Esophagus muscularis mucosa (tissue), 3 donors: ENCODE measurements around the gene TFAP2C.

ENCODE experiments used
- POLR2A ChIP-seq: fragments of 450-650 bp; IDR thresholded peaks from one replicate; pipeline ENCODE4 v1.6.1; 2017; ENCODE audit warnings: antibody characterized with exemption, moderate library complexity, mild to moderate bottlenecking, low read depth
- TF ChIP-seq, protein P1 (sequence below), 3 experiments: fragments of 200-600 bp in 2 of 3; fragments of 450-650 bp in 1 of 3; sonication (generic) in 2 of 3; IDR thresholded peaks; one replicate each; pipeline ENCODE4 v1.5.1; 2017 to 2019; ENCODE audit warnings: antibody characterized with exemption in 3 of 3, mild to moderate bottlenecking in 2 of 3, moderate library complexity in 1 of 3

GRCh38 chr20:56590888-56591287 lies 38.2 kb upstream of the TFAP2C start:
- TF ChIP-seq, protein P1, sequence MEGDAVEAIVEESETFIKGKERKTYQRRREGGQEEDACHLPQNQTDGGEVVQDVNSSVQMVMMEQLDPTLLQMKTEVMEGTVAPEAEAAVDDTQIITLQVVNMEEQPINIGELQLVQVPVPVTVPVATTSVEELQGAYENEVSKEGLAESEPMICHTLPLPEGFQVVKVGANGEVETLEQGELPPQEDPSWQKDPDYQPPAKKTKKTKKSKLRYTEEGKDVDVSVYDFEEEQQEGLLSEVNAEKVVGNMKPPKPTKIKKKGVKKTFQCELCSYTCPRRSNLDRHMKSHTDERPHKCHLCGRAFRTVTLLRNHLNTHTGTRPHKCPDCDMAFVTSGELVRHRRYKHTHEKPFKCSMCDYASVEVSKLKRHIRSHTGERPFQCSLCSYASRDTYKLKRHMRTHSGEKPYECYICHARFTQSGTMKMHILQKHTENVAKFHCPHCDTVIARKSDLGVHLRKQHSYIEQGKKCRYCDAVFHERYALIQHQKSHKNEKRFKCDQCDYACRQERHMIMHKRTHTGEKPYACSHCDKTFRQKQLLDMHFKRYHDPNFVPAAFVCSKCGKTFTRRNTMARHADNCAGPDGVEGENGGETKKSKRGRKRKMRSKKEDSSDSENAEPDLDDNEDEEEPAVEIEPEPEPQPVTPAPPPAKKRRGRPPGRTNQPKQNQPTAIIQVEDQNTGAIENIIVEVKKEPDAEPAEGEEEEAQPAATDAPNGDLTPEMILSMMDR (IDR thresholded peaks at IDR 0.05) = no peak
- TF ChIP-seq POLR2A = no peak
